ENCODE results near the gene PRAMEF13.
"Not testable (repeated sequence)": the region's sequence is repeated elsewhere in the genome, so short reads cannot be mapped to it uniquely, and the experiment has no call there.

The PRAMEF13 gene

GRCh38 chr1:13201309-13201708 is at the start of gene PRAMEF13:
Gene PRAMEF13 (minus strand): TSS chr1:13201409. CDS start chr1:13199589, 1,820 bp downstream.
- not testable (repeated sequence) for DNase-seq

GRCh38 chr1:13247122-13247521 is 45.9 kb upstream of the PRAMEF13 start:
- not testable (repeated sequence) for DNase-seq

- not testable (repeated sequence) for DNase-seq
Observed at GRCh38 chr1:13246554-13246871, 45.3 kb upstream of the PRAMEF13 start.

GRCh38 chr1:13245841-13246553 is 44.8 kb upstream of the PRAMEF13 start:
- not testable (repeated sequence) for DNase-seq

GRCh38 chr1:13243536-13244263 is 42.5 kb upstream of the PRAMEF13 start:
- not testable (repeated sequence) for DNase-seq

- not testable (repeated sequence) for DNase-seq
Observed at GRCh38 chr1:13239633-13240032, 38.4 kb upstream of the PRAMEF13 start.

GRCh38 chr1:13237572-13237971 is 36.4 kb upstream of the PRAMEF13 start:
- DNase-seq, result not testable (repeated sequence)

GRCh38 chr1:13234057-13234456 is 32.8 kb upstream of the PRAMEF13 start:
- DNase-seq, result peak; percentile 40

- peak; percentile 24 for DNase-seq
Observed at GRCh38 chr1:13232056-13232455, 30.8 kb upstream of the PRAMEF13 start.

GRCh38 chr1:13231061-13231750 is 30.0 kb upstream of the PRAMEF13 start:
- DNase-seq, result peak; percentile 42

GRCh38 chr1:13230601-13231000 is 29.4 kb upstream of the PRAMEF13 start:
- DNase-seq, result peak; percentile 33

- DNase-seq, result peak; percentile 17
Observed at GRCh38 chr1:13230096-13230495, 28.9 kb upstream of the PRAMEF13 start.

- peak; percentile 59 for DNase-seq
Observed at GRCh38 chr1:13228343-13228781, 27.2 kb upstream of the PRAMEF13 start.

GRCh38 chr1:13227271-13228055 is 26.3 kb upstream of the PRAMEF13 start:
- peak; percentile 26 for DNase-seq

GRCh38 chr1:13225675-13226204 is 24.5 kb upstream of the PRAMEF13 start, which contains the start of gene PRAMEF18:
Gene PRAMEF18 (minus strand): TSS chr1:13226154. CDS start chr1:13226106, 48 bp downstream.
- DNase-seq, result peak; percentile 49

- DNase-seq, result peak; percentile 52
Observed at GRCh38 chr1:13224480-13225060, 23.4 kb upstream of the PRAMEF13 start.

- DNase-seq, result not testable (repeated sequence)
Observed at GRCh38 chr1:13222788-13223187, 21.6 kb upstream of the PRAMEF13 start.

GRCh38 chr1:13219203-13219602 is 18.0 kb upstream of the PRAMEF13 start:
- not testable (repeated sequence) for DNase-seq

- not testable (repeated sequence) for DNase-seq
Observed at GRCh38 chr1:13216619-13217018, 15.4 kb upstream of the PRAMEF13 start.

- not testable (repeated sequence) for DNase-seq
Observed at GRCh38 chr1:13208712-13209111, 7.5 kb upstream of the PRAMEF13 start.

- DNase-seq, result not testable (repeated sequence)
Observed at GRCh38 chr1:13171548-13171947, 29.7 kb downstream of the PRAMEF13 start, which contains the start of gene PRAMEF9. Gene PRAMEF9 (plus strand): TSS chr1:13171848. CDS start chr1:13175281, 3,433 bp downstream.

GRCh38 chr1:13165531-13165930 is 35.7 kb downstream of the PRAMEF13 start, which contains the start of gene HNRNPCL4:
Gene HNRNPCL4 (minus strand): TSS chr1:13165631. CDS start chr1:13165467, 164 bp downstream.
- DNase-seq, result not testable (repeated sequence)
